HG02571 (cell line): ENCODE measurements around the gene KRT37.

ENCODE experiments used
- ATAC-seq: cut with Tn5 transposase; IDR thresholded peaks from one replicate; pipeline ENCODE4 v1.9.1; 2021; ENCODE audit warnings: mild to moderate bottlenecking, moderate library complexity; ENCODE audit not compliant: unreplicated experiment

KRT37 gene

DNA sequence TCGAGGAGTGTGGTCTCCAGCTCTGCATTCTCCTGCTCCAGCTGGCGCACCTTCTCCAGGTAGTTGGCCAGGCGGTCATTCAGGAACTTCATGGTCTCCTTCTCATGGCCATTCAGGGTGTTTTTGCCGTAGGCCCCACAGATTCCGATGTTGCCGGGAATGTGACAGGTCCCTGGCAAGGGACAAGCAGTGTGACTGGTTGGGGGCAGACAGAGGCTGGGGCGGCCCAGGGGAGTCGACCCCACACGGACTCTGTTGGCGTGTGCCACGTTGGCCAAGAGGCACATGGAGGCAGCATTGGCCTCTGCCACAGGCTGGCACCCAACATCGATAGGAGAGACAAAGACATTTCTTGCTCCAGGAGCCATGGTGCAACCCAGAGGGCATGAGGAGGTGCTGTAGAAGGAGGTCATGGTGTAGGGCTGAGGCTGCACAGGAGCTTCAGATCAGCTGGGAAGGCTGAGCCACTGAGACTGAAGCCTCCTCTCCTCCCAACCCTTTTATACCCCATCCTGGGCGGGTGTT lies at the start of gene KRT37:
Gene KRT37 (minus strand): TSS at position 475 of the 525 bp plus-strand sequence. CDS start 62 bp downstream, at position 413.
- no peak for ATAC-seq

DNA sequence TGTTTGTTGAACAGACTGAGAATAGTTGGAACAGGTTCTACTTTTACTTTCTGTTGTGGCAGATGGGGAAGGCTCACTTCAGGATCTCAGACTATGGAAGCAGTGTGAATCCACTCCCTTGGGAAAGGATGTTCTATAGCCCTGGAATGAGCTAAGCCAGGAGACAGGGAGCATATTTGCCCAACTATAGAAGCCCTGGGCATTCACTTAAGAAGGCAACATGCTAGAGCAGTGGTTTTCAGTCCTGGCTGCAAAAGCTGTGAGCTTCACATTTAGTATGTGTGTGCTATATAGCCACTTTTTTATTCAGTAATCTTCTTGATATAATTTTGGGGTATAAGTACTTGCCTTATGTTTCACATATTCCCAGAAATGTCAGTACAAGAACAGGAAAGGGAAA lies 44.0 kb upstream of the KRT37 start:
- no peak for ATAC-seq

DNA sequence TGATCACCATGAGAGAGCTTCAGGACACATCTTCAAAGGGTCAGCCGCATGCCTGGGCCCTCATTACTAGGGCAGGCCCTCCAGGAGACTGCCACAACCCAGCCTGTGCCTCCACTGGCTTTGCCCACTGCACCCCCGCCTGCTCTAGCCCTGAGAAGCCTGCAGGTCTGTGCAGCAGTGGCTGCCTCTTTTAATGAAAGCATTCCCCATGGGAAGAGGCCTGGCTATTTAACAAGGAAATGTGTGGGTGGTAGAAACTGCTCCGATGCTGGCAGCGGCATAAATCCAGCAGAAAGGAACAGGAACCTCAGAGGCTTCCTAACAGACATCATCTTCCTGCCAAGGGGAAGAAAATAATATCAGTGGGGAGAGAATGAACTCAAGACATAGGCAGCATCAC lies 43.2 kb upstream of the KRT37 start:
- no peak for ATAC-seq

DNA sequence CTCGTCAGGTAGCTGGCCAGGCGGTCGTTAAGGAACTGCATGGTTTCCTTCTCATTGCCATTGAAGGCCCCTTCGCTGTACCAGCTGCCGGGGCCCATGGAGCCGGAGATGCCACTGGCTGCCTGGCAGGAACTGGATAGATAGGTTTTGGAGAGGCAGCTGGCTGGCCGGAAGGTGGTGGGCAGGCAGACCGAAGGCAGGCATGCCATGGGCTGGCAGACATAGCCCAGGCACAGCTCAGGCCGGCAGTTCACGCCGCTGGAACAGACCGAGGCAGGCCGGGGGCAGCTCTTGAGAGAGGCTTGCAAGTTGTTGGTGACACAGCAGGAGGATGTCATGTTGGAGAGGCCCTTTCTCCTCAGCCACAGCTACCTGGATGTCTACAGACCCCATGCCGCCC lies 42.6 kb upstream of the KRT37 start, which contains the start of gene KRT32:
Gene KRT32 (minus strand): TSS at position 399 of the 400 bp plus-strand sequence. CDS start 61 bp downstream, at position 338.
- ATAC-seq: no peak

DNA sequence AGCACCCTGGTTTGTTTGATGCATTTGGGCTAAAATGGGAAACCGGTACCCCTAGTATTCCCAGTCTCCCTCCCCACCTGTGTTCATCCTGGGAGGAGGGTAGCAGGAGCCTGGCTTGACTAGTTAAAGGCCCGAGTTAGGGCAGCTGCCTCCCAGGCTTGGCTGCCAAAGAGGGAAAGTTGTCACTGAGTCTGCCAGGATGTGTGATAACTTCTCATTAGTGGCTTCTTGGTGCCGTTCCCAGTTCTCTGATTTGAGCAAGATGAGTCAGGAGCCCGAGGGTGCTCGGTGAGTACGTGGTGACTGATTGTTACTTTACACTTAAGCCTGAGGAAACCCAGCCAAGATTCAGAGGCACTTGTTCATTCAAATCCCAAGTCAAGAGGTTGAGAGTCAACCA lies 40.3 kb upstream of the KRT37 start:
- no peak for ATAC-seq

DNA sequence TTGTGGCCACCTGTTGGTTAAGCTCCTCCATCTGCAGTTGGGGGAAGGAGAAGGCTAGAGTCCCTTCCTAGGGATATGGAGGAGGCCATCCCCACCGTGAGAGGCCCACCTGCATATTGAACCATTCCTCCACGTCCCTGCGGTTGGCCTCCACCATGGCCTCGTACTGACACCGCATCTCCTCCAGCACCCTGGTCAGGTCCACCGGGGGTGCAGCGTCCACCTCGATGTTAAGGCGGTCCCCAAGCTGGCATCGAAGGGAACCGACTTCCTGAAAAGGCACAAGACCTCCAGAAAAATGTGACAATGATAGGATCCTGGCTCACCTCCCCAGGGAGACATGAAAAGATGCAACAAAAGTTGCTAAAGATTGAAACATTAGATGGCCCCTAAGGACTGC lies 39.8 kb upstream of the KRT37 start:
- no peak for ATAC-seq

DNA sequence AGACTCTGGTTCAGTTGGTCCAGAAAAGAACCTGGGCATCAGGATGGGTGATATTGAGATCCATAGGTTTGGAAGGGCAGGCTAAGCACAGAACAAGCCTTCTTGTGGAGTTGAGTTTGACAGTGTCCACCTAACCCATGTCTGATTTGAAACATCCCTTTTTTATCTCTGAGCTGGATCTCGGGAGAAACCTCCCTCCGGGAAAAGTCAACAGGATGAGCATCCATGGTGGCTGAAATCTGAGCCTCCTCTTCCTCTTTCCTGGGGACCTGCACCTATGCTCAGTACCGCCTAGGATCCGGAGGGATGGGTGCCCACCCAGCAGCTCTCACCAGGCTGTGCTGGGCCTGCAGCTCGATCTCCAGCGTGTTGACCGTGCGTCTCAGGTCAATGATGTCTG lies 39.4 kb upstream of the KRT37 start:
- no peak for ATAC-seq

DNA sequence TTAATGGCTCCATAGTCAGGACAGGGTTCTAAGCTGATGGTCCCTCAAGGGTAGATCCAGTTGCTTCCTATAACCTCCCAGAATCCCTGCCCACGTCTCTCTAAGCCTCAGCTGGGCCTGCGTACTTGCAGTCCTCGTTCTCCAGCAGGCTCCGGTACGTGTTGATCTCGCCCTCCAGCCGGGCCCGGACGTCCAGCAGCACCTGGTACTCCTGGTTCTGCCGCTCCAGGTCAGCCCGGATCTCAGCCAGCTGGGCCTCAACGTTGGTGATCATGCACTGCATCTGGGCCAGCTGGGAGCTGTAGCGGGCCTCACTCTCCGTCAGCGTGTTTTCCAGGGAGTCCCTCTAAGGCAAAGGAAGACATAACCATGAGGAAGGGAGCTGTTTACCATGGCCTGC lies 38.3 kb upstream of the KRT37 start:
- no peak for ATAC-seq

DNA sequence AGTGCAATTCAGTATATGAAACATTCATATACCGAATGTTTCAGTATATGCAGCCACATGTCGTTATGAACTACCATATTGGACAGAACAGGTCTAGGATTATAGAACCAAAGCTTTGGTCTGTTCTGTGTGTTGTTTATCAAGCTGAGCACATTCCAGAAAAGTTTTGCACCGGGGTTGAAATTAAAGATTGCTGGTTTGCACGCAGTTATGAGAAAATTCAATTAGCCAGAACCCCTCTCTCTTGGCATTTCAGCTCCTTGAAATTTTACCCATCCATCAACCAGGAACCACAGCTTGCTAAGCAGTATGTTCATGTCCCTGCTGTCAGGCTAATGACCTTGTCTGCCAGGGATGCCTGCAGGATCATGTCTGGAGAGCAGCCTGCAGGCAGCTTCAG lies 33.3 kb upstream of the KRT37 start:
- ATAC-seq: no peak

DNA sequence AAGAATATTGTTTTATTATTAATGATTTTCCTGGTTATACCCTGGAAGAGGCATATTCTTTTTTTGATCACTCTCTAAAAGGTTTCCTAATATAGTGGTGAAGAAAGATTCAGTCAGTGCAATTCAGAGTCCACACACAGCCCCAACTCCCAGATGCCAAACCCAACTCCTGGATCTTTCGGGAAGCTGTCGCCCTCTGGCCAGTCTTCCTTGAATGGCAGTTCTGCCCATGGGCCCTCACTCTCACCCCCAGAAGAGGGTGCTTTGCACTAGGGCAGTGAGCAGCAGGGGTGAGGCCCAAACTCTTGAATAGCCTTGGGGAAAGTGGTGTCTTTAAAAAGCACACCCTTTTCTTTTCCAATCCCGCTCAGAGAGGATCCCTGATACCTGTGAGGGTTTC lies 31.8 kb upstream of the KRT37 start:
- ATAC-seq: no peak

DNA sequence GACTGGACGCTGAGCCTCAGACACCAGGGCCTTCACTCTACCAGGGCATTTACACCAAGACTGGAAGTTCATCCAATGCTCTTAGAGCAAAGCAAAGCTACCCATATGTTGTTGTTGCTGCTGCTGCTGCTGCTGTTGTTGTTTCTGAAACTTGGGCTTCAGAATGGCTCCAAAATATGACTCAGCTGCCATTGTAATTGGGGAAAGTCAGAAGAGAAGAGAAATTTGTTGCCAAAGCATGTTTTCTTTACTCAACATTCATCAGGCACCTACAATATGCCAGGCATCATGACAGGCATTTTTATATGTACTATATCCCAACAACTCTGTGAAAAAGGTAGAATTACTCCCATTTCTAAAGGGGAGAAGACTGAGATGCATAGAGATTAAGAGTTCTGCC lies 30.9 kb upstream of the KRT37 start:
- no peak for ATAC-seq

DNA sequence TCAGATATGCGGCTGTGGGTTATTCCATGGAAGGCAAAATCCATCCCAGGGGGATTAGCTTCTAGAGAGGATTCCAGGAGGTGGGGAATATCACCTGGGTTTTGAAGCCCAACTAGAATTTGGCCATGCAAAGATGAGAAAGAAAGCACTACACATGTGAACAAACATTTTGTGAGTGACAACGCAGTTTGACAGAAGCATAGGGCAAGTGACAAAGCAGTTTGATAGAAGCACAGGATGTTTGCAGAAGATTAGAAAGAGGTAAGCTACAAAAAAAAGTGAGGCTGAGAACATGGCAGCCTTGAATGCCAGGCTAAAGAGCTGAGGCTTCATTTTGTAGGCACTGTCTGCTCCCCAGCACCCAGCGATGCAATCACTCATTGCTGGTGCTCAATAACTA lies 28.7 kb upstream of the KRT37 start:
- no peak for ATAC-seq

DNA sequence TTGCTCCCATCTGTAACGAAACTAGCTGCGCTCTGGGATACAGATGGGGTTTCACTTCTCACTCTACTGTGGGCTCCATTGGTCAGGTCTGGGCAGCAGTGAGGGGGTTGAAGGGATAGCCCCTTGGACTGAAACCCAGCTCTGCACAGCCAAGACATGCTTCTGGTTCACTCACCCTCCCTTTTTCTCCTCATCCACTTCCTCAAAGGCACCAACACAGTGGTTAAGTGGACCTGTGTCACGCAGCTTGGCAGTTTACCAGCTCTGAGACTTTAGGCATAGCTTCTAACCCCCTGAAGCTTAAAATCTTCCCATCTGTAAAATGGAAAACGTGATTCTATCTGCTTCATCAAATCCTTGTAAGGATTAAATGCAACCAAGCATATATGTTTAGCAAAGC lies 27.9 kb upstream of the KRT37 start:
- no peak for ATAC-seq

DNA sequence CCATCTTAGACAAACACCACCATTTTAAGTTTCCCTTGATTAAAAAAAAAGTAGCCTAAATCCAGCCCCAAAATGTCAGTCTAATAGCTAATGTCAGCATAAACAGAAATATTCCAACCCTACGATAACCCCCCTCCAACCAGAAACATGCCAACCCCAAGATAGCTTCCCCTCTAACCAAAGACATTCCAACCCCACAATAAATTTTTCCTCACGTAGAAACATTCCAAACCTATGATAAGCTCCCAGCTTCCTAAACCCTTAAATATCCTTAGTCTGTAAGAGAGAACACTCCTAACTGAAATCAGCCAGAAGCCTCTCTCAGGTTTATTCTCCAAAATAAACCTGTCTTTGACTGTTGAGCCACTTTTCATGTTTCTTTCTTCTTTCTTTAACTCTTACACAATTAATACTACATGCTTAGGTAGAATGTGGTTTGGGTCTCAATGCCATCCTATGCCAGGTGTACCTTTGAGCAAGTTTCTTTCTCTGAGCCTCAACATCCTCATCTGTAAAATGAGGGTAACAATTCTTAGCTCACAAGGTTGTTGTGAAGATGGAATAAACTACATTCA lies 26.9 kb upstream of the KRT37 start:
- ATAC-seq: no peak

DNA sequence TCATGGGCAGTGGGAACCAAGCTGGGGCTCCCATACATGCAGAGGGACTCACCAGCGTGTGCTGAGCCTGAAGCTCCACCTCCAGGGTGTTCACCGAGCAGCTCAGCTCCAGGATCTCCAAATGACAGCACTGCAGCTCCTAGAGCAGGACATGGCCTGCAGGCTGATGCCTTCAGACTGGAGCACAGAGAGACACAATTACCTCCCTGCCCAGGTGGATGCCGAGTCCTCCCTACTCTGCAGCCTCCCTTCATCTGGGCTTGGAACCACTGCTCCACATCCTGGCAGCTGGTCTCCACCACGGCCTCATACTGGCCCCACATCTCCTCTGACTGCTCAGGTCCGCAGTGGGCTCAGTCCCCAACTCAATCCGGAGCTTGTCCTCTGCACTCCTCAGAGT lies 24.6 kb upstream of the KRT37 start:
- ATAC-seq: no peak

DNA sequence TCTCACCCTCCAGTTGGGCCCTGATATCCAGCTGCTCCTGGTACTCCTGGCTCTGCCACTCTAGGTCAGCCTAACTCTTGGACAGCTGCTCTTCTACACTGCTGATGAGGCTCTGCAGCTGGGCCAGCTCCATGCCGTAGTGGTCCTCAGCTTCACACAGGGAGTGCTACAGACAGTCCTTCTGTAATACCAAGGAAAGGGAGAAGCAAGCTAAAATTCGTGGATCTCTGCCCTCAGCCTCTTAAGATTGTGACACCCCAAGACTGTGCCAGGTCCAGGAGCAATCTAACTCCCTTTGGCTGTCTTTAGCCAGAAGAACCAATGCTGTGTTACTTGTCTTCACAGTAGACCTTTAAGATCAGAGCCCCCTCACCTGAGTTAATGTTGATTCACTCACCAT lies 24.1 kb upstream of the KRT37 start:
- no peak for ATAC-seq

DNA sequence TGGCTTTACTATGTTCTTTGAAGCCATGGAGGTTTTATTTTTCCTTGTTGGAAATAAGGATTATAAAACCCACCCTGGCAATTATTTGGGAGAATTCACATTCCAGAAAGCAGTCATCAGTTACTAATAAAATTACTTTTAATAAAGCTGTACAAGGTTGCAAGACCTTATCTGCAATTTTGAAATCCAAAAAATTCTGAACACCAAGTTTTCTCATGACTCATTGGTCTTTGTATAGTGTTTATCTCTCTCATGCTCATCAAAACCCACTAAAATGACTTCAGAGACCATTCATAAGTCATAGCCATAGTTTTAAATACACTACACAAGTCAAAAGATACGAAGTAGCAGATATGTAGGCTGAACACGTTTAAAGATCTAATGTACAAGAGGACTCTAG lies 22.4 kb upstream of the KRT37 start:
- ATAC-seq: no peak

DNA sequence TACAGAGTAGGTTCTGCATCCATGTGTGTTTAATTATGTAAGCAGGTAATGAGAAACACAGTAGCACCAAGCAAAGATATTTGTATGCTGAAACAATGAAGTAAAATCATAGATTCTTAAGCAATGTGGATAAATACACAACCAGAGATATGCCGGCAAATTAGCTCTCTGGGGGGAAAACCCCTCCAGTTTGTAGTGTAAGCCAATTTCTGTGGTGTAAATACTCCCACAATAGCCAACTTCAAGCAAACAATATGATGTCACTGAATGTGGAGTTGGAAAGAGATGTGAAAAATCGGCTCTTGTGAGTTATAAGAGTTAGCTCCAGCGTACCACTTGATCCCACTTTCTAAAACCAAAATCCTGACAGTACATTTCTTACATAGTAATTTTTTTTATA lies 20.3 kb upstream of the KRT37 start:
- ATAC-seq: no peak

DNA sequence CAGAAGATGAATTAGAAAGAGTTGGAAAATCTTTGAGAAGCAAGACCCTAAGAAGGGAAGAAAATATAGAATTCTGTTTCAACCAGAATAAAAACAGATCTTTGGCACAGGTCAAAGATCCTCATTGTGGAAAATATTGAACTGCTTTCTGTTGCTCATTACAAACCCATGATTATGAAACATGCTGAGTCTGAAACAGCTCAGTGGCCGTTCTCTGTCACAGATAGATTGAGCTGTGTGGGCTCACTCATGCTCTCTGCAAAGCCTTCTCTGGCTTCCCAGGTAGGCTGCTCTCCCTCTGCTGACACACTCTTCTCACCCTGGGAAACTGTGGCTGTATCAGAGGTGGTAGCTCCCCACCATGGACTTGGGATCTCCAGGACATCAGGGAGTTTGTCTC lies 19.8 kb upstream of the KRT37 start:
- ATAC-seq: no peak

DNA sequence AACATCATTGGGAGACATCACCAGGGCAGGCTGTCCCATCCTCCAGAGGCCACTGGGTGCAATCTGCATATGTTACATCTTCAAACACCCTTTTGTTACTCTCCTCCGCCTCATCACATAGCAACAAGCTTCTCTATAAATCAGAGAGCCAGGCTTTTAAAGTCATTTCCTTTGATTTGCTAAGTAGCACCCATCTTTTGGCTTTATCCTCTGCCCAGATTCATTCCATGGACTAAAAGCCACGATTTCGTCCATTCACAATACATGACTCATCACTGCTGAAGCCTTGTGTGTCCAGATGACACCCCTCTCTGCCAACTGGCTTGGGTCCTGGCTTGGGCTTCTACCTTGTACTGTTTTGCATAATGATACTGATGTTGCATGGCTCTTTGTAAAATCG lies 18.4 kb upstream of the KRT37 start:
- no peak for ATAC-seq

DNA sequence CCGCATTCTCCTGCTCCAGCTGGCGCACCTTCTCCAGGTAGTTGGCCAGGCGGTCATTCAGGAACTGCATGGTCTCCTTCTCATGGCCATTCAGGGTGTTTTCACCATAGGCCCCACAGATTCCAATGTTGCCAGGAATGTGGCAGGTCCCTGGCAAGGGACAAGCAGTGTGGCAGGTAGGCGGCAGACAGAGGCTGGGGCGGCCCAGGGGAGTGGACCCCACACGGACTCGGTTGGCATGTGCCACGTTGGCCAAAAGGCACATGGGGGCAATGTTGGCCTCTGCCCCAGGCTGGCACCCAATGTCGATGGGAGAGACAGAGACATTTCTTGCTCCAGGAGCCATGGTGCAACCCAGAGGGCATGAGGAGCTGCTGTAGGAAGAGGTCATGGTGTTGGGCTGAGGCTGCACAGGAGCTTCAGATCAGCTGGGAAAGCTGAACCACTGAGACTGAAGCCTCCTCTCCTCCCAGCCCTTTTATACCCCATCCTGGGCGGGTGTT lies 16.2 kb upstream of the KRT37 start, which contains the start of gene KRT38:
Gene KRT38 (minus strand): TSS at position 453 of the 503 bp plus-strand sequence. CDS start 62 bp downstream, at position 391.
- ATAC-seq: no peak

DNA sequence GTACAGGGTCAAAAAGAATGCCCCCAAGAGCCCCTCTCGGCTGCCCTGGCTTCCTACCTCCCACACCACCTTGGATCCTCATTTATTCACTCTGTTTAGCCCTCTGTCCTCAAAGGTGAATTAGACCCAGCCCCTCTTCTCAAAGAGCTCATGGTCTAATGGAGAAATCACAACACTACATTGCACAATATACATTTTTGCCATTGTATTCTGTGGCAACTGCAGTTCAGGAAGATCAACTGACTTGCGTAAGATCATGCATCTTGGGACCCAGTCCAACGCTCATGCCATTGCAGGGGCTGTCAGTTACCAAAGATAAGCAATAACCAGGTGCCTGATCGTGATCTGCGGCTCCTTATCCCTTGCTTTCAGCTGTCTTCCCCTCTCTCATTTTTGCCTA lies 15.0 kb upstream of the KRT37 start:
- ATAC-seq: no peak

DNA sequence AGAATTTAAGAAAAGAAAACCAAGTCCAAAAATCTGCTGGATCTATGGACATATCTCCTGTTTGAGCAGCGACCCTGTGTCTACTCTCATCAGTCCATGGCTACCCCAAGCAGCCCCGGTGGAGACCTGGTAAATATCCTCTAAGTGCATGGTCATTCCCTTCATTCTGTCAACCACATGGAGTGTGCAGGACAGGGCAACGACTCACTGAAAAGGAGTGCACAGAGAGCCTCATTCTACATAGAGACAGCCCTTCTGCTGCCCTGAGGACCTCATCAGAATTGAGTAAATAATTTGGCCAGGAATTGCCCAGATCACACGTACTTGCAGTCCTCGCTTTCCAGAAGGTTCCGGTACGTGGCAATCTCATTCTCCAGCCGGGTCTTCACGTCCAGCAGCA lies 13.4 kb upstream of the KRT37 start:
- ATAC-seq: no peak
